GM15510 (cell line): Measurements from ENCODE around the gene KLHL29.

Experiments
- POLR2A ChIP-seq: IDR thresholded peaks from 3 replicates; pipeline ENCODE4 v1.6.1; 2011; ENCODE audit warnings: borderline replicate concordance; ENCODE audit not compliant: insufficient read length; ENCODE audit errors: extremely low read depth

The KLHL29 gene

DNA sequence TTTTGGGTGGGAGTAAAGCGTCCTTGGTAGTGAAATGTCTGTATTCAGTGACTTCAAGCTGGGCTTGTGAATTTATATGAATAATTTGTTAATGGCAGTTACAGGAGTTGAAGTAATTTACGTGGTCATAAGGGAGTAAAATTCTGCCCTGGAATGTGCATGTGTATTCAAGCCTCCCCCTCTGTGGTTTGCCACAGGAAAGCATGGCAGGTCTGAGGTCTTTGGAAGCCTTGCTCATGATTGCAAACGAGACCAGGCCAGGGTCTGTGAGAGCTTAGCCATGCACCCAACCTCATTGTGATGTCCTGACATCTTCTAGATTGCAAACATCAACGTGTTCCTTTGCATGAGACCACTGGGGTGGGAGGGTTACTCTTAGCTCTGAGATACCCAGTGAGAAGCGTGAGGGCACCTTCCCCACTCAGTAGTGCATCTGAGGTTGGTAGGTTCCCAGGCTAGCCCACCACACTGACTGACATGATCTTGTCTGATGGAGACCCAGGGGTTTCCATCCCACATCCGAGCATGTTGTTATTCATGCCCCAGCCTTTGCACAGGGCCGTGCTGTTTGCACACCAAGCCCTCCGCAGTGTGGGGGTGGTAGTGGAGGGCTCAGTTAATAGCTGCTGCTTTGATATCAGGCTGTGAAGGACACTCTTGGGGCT lies 216.5 kb downstream of the KLHL29 start:
- no peak for TF ChIP-seq POLR2A

DNA sequence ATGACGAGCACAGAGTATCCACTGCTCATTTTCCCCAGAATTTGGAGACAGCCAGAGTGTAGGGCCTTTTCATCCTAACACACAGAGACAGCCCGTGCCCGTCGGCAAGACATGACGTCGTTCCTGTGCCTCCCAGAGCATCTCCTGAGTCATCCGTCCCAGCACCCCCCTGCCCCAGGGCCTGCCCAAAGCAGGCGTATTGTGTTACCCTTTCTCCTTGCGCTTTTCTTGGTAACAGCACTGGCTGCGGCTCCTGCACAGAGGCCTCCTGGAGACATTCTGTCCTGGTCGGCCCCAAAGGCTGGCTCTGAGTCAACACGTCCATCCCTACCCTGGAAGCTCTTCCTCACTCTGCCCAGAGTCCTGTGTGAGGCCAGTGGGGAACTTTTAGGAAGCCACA lies 217.1 kb downstream of the KLHL29 start:
- TF ChIP-seq POLR2A: no peak

DNA sequence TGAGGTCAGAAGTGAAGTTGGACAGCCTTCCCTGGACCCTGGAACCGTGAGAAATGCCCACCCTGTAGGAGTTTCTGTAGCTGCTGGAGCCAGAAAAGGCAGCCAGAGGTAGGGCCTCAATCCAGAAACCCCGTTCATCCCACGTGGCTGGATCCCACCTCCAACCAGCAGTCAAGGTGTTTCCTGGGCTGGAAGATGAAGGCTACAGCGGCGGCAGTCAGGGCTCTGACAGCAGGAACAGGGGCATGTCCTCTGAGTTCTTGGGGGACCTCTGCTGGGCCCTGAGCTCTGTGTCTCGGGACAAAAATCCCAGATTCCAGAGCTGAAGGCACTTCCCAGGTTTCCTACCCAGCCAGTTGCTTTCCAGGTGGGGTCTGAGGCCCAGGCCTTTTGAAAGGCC lies 218.2 kb downstream of the KLHL29 start:
- TF ChIP-seq POLR2A: no peak

DNA sequence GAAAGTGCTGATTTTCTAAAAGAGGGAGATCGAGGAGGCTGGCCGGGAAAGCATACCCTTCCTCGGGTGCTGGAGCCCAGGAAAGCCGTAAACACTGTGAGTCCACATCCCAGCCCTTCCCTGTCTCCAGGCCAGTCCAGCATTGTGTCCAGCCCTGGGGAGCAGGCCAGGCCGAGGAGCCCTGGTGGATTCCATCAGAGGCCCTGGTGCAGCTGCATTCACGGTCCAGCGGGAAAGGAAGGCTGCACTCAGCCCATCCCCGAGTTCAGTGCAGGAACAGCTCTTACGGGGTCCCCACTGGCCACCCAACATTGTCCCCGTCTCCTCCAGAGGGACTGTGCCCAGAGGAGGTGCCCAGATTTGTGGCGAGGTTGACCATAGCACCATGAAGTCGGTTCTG lies 218.6 kb downstream of the KLHL29 start:
- no peak for TF ChIP-seq POLR2A

DNA sequence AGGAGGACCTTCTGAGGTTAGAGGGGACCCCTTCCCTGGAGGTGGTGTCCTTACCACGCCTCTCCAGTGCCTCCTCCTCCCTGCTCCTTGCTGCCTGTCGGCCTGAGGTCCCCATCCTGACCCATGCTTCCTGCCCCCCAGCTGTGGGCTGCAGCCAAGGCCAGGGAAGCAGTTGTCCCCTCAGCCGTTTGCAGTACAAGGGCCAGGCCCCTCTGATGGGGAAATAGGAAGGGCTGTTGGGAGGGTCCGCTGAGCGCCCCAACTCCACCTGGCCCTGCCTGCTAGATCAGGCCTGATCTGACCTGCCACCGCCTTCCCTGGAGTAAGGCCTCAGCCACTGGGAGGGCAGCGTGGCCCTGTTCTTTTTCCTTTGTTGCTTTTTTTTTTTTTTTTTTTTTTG lies 219.8 kb downstream of the KLHL29 start:
- TF ChIP-seq POLR2A: no peak

DNA sequence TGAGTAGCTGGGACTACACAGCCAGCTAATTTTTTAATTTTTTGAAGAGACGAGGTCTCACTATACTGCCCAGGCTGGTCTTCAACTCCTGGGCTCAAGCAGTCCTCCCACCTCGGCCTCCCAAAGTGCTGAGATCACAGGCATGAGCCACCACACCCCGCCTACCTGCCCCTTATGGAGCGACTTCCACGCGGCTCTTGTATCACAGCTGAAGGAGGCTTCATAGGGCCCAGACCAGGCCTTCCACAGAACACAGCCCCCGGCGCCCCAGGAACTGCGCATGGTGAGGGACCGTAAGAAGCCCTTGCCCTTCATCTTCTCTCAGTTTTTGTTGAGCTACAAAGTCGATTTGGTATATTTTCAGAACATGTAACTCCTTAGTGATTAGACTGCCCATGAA lies 220.3 kb downstream of the KLHL29 start:
- no peak for TF ChIP-seq POLR2A

DNA sequence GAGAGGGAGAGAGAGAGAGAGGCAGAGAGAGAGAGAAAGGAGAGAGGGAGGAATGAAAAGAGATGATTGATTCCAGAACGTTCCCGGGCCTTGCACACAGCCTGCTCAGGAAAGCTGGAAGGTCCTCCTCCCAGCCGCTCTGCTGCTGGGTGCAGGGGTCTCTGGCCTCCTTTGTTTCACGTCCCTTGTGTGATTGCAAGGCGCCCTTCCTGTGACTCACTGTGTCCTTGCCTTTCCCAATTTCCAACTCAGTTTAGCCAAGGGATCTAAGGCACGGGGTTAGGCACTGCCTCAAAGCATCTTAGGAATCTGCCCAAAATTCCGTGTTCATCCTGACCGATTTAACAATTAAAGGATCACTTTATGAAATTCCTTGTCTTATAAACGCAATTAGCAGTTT lies 221.2 kb downstream of the KLHL29 start:
- TF ChIP-seq POLR2A: no peak

DNA sequence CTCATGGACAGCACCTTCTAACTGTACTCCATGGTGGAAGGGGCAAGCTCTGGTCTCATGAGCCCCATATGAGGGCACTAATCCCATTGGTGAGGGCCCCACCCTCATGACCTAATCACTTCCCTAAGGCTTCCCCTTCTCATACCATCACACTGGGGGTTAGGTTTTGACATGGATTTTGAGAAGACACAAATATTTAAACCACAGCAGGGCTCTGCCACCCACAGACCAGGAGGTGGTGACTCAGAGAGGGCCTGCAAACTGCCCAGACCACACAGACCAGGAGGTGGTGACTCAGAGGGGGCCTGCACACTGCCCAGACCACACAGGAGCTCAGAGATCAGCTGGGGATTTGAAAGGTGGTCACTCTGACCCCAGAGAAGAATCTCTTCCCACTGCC lies 222.0 kb downstream of the KLHL29 start:
- TF ChIP-seq POLR2A: no peak

DNA sequence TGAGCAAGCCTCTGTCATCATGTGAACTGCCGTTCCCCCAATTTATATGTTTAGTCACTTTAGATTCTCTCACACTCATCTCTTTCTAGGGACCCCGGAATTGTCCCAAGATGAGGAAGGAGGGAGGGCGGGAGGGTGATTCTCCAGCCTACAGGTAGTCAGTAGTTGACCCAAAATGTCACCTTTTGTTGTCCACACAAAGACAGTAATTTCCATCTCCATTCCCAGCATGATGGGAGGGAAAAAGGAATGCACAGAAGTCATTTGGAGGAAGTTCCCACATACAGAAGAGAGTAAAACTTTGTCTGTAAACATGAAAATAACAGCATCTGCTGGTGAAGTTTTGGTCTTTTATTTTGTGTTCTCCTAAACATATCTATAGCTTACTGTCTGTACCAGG lies 222.9 kb downstream of the KLHL29 start:
- no peak for TF ChIP-seq POLR2A

DNA sequence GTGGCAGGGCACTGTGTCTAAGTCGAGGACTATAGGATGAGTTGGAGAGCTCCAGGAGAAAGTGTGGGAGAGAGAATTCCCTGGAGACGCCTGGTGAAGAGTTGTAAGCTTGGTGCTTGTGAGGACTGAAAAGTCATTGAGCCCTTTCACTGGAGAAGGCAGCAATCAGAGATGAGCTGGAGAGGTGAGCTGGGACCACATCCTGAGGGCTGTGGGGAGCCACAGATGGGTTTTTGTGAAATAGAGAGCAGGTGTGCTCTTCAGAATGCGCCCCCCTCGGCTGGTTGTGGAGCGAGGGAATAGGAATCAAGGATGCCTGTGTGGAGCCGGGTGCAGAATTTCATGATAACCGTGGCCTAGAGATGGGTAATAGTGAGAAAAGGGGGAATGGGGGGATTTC lies 224.3 kb downstream of the KLHL29 start:
- TF ChIP-seq POLR2A: no peak

DNA sequence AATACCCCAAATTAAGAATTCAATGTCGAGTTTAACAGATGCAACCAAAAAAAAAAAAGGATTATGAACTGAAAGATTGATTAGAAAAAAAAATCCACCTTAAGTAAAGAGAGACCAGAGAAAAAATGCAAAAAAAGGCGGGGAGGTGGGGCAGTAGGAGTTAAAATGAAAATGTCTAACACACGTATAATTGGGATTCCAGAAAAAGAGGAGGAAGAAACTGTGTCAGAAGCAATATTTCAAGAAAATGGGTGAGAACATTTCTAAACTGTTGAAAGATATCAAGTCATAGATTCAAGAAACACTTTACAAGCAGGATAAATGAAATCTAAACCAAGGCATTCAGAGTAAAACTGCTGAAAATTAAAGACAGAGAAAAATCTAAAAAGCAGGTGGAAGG lies 226.9 kb downstream of the KLHL29 start:
- no peak for TF ChIP-seq POLR2A

DNA sequence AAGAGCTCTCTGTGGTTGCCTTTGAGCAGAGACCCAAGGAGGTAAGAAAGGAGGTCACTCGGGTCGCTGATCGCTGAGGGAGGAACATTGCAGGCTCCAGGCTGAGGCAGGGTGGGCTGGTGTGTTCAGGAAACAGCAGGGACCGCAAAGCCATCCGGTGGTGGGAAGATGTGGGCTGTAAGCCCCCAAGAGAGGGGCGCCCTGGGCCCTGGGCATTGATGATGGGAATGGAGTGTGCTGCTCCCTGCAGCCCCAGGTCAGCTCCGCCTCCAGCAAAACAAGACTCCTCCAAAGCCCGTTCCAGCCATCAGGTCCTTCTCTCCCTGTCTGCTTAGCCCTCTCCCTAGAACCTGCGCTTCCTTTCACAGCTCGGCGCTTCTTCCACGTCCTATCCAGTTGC lies 229.7 kb downstream of the KLHL29 start:
- TF ChIP-seq POLR2A: no peak

DNA sequence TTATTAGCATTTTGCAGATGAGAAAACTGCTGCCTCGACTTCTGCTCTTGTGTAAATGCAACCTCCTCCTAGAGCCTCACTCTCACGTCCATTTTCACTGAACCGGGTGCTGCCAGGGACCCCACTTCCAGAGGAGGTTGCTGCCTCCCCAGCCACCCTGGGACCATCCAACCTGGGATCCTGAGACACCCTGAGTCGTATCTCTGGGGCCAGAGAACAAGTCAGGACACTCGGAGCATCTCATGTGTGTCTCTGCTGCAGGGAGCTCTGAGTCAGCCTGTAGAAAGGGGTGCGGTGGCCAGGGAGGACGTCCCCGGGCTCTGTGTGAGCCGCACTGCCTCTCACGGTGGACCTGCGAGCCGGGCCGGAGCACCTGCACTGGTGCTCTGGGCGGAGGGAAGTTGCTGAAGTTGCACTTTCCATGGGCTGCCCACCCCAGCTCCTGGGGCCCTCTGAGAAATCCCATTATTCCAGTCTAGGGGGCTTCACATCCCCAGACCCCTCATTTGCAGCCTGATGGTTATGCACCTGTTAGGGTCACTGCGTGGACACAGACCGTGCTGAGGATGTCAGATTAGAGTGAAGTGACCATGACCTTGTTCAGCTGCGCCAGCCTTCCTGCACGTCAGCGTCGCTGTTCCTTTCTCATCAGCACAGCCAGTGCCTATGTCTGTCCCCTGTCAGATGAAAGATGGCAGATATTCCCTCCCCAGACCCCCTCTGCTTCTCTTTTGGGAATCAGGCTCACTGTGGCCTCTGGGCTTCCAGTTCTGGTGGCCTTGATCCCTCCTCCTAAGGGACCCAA lies 230.4 kb downstream of the KLHL29 start:
- no peak for TF ChIP-seq POLR2A

DNA sequence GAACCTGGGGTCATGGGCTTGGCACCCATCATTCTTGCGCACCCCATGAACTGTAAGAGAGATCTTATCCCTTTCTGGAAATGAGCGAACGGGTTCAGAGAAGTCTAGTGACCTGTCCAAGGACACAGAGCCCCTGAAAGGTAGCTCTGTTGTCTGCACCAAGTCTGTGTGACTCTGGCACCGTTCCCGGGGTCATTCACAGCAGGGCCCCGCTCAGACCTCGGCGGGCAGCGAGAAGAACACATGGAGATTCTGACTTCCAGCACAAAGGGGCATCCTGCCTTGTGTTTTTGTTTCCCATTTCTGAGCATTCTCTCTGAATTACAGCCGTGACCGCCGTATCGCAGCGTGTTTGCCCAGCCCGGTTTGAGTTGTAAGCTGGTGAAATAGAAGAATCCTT lies 231.7 kb downstream of the KLHL29 start:
- TF ChIP-seq POLR2A: no peak

DNA sequence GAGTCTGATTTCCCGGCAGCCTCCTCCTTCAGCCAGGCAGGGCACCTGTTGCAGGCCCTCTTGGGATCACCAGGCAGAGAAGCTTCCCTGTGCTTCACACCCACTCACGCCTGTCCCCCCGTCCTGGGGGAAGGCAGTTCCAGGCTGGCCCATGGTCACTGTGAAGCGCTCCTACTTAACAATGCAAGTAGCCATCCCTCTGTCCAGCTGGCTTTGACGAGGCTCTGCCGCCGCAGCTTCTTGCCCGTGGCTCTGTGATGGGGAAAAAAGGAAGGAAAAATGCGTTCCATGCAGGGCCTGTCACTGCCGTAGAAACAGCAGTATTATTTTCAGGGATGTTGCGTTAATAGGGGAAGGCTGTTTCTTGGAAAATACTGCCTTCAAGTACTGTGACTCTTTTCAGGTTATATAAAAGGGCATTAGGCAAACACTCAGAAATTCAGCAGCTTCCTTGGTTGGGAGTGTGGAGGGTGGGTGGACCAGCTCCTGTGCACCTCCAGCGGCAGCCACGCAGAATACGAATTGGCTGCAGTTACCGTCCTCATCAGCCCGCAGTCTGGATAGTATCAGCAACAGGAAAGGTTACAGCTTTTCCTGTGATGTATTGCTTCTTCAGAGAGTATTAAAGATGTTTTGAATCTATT lies 232.3 kb downstream of the KLHL29 start:
- TF ChIP-seq POLR2A: no peak

DNA sequence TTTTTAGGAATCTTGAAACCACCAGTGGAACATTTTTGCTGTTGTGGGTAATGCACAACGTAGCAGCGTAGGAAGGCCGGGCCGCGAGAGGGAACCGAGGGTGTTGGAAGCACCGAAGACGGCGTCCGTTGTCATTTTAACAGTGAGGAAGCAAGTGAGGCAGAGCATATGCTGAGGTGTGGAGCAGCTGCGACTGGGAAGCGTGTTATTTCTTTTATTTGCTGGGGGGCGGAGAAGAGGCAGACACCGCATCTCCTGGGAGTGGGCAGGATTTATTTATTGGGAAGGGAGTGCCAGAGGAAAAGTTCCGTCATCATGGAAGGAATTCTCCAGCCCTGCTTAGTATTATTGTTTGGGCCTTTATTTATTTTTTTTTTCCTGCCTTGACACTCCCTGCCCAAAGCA lies 232.8 kb downstream of the KLHL29 start:
- TF ChIP-seq POLR2A: no peak
